ENCODE data around the gene NGLY1. TPM values are rescaled to one million over a fixed set of nuclear protein-coding genes. Genes with fewer than 3 reads are reported as not detected.

Gene NGLY1
- total RNA-seq, 1 donor = 30.4 TPM

DNA sequence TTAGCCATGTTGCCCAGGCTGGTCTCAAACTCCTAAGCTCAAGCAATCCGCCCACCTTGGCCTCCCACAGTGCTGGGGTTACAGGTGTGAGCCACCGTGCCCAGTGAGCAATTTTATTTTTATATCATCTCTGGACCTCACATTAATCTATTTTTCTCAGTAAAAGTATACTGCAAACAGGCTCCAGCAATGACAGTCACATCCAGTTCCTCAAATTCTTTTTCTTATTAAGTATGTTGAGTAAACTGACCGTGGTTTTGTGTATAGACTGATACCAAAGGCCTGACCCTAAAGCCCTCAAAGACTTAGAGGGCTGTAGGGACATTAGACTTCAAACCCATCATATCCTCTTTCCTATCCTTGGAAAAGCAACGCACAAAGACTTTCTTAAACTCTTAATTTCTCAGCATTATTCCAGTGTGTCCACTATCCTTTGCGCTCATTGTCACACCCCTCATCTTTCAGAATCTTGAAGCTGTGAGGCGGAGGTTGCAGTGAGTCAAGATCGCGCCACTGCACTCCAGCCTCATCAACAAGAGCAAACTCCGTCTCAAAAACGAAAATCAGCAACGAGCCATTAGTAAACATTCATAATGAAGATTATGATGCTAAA lies 2.0 kb downstream of the NGLY1 start:
- H3K4me3 ChIP-seq (ENCODE audit: low read depth, low read length) = no peak overlapping the region
- TF ChIP-seq, protein P1, sequence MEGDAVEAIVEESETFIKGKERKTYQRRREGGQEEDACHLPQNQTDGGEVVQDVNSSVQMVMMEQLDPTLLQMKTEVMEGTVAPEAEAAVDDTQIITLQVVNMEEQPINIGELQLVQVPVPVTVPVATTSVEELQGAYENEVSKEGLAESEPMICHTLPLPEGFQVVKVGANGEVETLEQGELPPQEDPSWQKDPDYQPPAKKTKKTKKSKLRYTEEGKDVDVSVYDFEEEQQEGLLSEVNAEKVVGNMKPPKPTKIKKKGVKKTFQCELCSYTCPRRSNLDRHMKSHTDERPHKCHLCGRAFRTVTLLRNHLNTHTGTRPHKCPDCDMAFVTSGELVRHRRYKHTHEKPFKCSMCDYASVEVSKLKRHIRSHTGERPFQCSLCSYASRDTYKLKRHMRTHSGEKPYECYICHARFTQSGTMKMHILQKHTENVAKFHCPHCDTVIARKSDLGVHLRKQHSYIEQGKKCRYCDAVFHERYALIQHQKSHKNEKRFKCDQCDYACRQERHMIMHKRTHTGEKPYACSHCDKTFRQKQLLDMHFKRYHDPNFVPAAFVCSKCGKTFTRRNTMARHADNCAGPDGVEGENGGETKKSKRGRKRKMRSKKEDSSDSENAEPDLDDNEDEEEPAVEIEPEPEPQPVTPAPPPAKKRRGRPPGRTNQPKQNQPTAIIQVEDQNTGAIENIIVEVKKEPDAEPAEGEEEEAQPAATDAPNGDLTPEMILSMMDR (IDR thresholded peaks at IDR 0.05; ENCODE audit: insufficient read depth, low read length) = no peak
- DNase-seq (ENCODE audit: low read depth) = no peak

DNA sequence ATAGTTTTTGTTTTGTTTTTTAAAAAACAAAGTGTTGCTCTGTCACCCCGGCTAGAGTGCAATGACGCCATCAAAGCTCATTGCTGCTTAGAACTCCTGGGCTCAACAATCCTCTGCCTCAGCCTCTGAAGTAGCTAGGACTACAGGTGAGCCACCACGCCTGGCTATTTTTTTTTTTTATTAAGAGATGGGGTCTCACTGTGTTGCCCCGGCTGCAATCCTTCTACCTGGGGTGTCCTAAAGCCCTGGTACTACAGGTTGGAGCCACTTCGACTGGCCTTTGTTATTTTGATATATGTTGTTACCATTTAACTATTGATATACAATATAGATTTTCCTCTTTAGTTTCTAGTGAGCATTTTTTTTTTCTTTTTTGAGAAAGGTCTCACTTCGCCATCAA lies 2.6 kb downstream of the NGLY1 start:
- no peak overlapping the region for H3K4me3 ChIP-seq (ENCODE audit: low read depth, low read length)
- TF ChIP-seq, protein P1 (IDR thresholded peaks at IDR 0.05; ENCODE audit: insufficient read depth, low read length) = no peak
- DNase-seq (ENCODE audit: low read depth) = no peak

GRCh38 chr3:25775936-25776335 lies 7.3 kb downstream of the NGLY1 start:
- DNase-seq (ENCODE audit: low read depth) = no peak
- TF ChIP-seq, protein P1 (IDR thresholded peaks at IDR 0.05; ENCODE audit: insufficient read depth, low read length) = no peak
- no peak overlapping the region for H3K4me3 ChIP-seq (ENCODE audit: low read depth, low read length)

GRCh38 chr3:25768851-25769250 lies 14.4 kb downstream of the NGLY1 start:
- TF ChIP-seq, protein P1 (IDR thresholded peaks at IDR 0.05; ENCODE audit: insufficient read depth, low read length) = no peak
- no peak overlapping the region for H3K4me3 ChIP-seq (ENCODE audit: low read depth, low read length)
- DNase-seq (ENCODE audit: low read depth) = no peak

- no peak overlapping the region for H3K4me3 ChIP-seq (ENCODE audit: low read depth, low read length)
- TF ChIP-seq, protein P1 (IDR thresholded peaks at IDR 0.05; ENCODE audit: insufficient read depth, low read length) = no peak
- no peak for DNase-seq (ENCODE audit: low read depth)
Measured at GRCh38 chr3:25751725-25752124, 31.5 kb downstream of the NGLY1 start.

GRCh38 chr3:25751048-25751447 lies 32.2 kb downstream of the NGLY1 start:
- DNase-seq (ENCODE audit: low read depth) = no peak
- TF ChIP-seq, protein P1 (IDR thresholded peaks at IDR 0.05; ENCODE audit: insufficient read depth, low read length) = no peak

DNA sequence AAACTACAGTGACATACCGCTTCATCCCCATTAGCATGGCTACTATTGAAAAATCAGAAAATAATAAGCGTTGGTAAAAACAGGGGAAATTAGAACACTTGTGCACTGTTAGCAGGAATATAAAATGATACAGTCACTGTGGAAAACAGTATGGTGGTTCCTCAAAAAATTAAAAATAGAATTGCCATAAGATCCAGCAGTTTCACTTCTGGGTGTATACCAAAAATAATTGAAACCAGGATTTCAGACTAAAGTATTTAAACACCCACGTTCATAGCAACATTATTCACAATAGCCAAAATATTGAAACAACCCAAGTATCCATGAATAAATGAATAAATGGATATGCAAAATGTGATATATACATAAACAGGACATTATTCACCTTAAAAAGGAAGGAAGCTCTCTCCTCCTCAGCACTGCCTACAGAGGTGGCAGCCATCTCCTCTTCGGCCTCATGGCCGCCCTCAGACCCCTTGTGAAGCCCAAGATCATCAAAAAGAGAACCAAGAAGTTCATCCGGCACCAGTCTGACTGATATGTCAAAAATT lies 34.1 kb downstream of the NGLY1 start:
- no peak for DNase-seq (ENCODE audit: low read depth)
- TF ChIP-seq, protein P1 (IDR thresholded peaks at IDR 0.05; ENCODE audit: insufficient read depth, low read length) = no peak
- no peak overlapping the region for H3K4me3 ChIP-seq (ENCODE audit: low read depth, low read length)

More at GRCh38 chr3:25751048-25751447, 32.2 kb downstream of the NGLY1 start:
- H3K4me3 ChIP-seq (ENCODE audit: low read depth, low read length) = no peak overlapping the region
